Thyroid gland (tissue), 4 donors: ENCODE data around the gene N4BP2.

Source experiments
- CTCF ChIP-seq, 6 experiments: fragments of 200-600 bp in 3 of 6; fragments of 450-650 bp in 3 of 6; sonication (generic) in 3 of 6; IDR thresholded peaks; one replicate each; pipeline ENCODE4 v1.5.1; 2016 to 2019; ENCODE audit warnings: antibody characterized with exemption in 6 of 6, mild to moderate bottlenecking in 2 of 6, inconsistent platforms in 1 of 6, moderate library complexity in 1 of 6
- POLR2A ChIP-seq, 2 donors: fragments of 450-650 bp; IDR thresholded peaks; one replicate each; pipeline ENCODE4 v1.6.1; 2017; ENCODE audit warnings: antibody characterized with exemption in 2 of 2, mild to moderate bottlenecking in 2 of 2, moderate library complexity in 1 of 2

GRCh38 chr4:40168070-40168469 lies 111.4 kb downstream of the N4BP2 start:
- no peak for TF ChIP-seq CTCF (IDR thresholded peaks at IDR 0.05)
- TF ChIP-seq POLR2A (IDR thresholded peaks at IDR 0.05), result no peak
